ENCODE results near the gene TUBGCP6.
"Not testable (repeated sequence)": the region's sequence is repeated elsewhere in the genome, so short reads cannot be mapped to it uniquely, and the experiment has no call there.

The TUBGCP6 gene

DNA sequence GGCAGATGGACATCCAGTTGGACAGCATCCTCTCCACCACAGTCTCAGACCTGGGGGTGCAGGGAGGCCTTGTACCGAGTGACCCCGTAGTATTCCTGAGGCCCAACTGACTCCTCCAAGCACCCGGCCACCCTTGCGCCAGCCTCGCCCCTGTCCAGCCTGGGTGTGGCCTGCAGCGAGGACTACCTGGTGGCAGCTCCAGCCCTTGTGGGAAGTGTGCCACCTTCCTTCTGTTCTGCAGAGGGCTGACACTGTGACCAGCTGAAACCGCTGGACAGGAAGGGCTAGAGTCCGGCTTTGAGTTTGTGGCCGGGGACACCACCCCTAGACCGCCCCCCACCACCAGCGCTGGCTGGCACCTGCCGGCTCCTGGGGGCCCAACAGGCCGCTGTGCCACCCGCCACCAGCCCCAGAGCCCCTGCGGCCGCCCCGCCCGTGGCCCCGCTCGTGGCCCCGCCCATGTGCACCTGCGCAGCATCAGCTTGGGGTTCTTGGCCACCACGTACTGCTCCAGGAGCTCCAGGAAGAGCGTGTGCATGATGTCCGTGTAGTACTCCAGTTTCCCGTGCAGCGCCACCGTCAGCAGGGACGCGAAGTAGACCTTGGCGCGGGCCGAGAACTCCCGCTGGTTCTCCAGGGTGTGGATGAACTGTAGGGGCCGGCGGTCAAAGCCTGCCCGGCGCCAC lies 35.3 kb upstream of the TUBGCP6 start:
- no peak for DNase-seq (ENCODE audit: low read depth)

DNA sequence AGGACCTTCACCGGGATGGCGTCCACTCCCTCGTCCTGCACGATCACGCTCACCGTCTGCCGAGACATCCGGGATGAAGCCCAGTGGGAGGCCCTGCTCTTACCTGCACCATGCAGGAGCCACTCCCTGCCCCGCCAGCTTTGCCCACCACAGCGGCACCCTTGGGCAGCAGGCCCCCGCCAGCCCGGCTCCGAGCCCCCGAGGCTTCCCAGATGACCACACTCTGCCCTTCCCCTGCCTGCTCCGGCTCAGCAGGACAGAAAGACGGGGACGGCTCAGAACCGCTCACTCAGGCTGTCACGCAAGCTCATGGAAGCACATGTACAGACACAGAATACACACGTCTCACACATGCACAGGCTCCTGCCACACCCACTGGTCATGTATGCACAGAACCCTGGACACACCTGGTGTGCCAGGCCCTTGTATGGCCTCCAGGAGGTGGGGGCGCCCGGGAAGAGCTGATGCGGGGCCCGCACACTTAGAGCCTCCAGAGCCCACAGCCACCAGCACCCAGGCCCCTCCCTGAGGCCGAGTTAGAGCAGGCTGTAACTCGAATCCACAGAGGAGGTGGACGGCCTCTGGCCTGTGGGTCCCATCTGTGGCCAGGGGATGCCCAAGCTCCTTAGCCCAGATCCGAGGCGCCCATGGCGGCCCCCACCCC lies 34.3 kb upstream of the TUBGCP6 start:
- no peak for DNase-seq (ENCODE audit: low read depth)

DNA sequence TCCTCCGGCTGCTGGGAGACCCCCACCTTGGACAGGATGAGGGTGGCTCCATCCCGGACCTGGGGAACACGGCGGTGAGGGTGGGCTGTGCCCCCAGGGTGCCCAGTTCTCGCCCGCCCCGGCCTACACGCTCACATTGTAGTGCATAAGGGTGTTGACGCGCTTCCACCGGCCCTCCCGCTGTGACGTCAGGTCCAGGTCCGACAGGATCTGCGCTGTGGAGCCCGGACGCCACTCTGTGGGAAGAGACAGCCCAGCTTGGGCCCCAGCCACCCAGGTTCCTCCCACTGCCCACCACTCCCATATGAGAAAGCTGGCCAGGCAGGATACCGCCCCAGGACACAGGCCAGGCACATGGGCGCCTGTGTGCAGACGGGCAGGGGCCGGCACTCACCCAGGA lies 33.6 kb upstream of the TUBGCP6 start:
- no peak for DNase-seq (ENCODE audit: low read depth)

DNA sequence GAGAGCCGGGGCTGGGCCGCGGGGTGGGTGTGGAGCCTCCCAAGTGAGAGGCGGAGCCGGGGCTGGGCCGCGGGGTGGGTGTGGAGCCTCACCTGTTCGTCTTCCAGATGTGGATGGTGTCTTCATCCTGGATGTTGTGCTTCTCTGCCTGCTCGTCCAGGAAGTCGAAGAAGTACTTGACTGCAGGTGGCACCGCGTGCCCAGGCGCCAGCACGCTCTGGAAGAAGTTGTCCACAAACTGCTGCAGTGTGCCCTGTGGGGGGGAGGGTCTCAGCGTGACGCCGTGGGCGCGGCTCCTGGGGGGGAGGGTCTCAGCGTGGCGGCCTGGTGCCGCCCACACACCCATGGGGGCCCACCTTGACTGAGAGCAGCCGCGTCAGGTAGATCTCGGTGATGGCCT lies 32.9 kb upstream of the TUBGCP6 start:
- no peak for DNase-seq (ENCODE audit: low read depth)

DNA sequence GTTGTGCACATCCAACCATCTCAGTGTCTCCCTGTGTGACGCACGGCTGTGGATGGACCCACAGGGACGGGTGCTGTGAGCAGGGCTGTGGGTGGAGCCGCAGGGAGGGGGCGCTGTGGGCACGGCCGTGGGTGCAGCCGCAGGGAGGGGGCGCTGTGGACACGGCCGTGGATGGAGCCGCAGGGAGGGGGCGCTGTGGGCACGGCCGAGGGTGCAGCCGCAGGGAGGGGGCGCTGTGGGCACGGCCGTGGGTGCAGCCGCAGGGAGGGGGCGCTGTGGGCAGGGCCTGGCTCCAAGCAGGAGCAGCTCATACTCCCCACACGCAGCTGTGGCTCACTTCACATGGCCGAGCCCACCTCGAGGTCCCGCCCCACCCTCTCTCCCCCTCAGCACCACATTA lies 31.3 kb upstream of the TUBGCP6 start:
- DNase-seq (ENCODE audit: low read depth), result no peak

DNA sequence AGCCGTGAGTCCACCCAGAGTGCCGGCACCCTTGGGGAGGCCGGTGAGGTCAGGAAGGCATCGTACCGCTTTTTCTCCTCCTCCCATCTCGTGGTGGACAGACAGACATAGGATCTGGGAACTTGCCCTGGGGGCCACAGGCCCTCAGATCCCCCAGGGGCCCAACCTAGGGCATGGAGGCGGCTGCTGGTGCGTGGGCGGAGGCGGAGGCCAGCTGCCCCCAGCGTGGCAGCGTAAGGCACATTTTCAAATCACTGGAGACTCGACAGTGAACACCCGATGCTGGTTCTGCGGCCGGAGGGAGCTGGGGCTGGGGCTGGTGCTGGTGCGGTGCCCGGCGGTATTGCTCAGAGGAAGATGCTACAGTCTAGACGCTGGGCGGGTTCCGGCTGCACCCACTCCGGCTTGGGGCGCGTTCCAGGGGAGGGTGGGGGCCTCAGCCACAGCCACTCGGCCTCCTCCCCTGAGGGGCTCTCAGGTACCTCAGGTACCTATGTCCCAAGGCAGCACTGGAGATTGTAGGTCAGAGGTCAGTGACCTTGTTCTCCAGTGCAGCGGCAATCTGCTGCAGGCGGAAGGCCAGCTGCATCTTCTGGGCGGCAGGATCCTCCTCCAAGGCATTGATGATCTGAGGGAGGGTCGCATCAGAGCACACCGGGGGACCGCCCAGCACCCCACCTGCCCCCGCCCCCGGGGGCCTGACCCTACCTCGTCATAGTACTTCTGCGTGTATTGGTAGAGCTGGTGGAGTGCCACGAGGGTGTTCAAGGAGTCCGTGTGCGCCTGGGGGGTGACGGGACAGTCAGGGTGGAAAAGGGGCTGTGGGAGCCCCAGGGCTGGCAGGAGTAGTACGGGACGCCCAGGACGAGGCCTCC lies 30.6 kb upstream of the TUBGCP6 start:
- no peak for DNase-seq (ENCODE audit: low read depth)

DNA sequence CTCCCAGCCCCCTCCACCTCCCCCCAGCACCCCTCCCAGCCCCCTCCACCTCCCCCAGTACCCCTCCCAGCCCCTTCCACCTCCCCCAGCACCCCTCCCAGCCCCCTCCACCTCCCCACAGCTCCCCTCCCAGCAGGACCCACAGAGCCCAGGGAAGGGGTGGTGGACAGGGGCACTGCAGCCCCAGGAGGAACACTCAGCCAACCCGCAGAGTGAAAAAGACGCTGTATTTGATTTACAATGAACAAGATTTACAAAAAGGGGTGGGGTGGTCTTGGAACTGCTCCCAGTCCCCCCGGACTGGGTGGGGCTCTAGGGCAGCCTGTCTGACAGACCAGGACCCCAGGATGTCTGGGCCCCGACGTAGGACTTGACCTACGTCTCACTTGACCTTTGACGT lies 29.9 kb upstream of the TUBGCP6 start:
- no peak for DNase-seq (ENCODE audit: low read depth)

DNA sequence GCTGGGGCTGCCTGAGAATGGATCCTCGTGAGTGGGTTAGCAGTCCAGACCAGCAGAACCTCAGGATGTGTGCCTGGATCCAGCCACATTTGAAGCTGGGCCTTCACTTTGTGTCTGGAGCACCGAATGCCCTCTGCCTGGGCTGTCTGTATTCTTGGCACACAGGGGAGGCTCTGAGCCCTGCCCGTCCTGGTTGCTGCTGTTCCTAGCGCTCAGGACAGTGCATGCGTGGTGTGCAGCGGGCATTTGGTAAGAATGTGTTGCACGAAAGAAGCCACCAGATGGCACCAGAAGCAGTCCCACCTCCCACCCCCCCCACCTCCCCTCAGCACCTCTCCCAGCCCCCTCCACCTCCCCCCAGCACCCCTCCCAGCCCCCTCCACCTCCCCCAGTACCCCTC lies 29.5 kb upstream of the TUBGCP6 start:
- DNase-seq (ENCODE audit: low read depth), result peak; percentile 54

DNA sequence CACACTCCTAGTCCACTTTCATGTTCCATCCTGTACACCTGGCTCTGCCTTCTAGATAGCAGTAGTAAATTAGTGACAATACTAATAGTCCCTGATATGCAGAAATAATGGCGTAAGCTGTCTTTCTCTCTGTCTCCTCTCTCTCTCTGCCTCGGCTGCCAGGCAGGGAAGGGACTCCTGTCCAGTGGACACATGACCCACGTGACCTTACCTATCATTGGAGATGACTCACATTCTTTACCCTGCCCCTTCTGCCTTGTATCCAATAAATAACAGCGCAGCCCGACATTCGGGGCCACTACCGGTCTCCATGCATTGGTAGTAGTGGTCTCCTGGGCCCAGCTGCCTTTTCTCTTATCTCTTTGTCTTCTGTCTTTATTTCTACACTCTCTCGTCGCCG lies 29.0 kb upstream of the TUBGCP6 start:
- DNase-seq (ENCODE audit: low read depth), result not testable (repeated sequence)

DNA sequence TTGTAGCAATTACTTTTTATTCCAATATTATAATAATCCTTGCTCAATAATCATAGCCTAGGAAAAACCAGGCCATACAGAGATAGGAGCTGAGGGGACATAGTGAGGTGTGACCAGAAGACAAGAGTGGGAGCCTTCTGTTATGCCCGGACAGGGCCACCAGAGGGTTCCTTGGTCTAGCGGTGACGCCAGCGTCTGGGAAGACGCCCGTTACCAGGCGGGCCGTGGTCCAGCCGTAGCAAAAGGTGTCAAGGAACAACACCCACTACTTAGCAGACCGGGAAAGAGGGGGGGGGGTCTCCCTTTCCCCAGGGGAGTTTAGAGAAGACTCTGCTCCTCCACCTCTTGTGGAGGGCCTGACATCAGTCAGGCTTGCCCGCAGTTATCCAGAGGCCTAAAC lies 28.5 kb upstream of the TUBGCP6 start:
- not testable (repeated sequence) for DNase-seq (ENCODE audit: low read depth)

DNA sequence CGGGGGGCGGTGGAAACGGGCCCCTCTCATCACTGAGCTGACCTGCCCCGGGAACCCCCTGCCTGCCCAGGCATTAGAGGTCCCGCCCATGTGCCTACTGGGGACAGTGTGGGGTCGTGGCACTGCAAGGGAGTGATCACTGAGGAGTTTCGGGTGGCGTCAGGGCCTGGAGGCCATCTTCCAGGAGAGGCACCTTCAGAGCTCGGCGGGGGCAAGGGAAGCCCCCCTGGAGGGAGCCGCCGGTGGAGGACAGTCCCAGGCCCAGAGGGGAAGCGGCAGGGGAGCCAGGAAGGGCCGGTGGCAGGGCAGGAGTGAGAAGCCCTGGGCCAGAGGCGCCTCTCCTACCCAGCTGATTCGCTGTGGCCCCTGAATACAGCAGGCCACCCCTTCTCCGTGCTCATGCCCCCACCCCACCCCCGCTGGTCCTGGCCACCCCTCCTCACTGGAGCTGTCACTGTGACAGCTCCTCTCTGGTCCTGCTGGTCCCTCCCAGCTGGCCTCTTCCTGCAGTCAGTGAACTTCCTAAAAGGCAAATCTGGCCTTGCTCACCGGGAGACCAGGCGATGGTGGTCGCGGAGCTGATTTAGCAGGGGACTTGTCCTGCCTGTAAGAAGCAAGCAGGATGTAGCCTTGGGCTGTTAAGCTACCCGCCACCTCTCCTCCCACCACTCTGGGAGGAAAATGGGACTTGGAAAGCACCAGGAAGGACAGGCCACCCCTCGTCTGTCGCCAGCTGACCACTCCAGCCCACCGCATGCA lies 27.4 kb upstream of the TUBGCP6 start:
- no peak for DNase-seq (ENCODE audit: low read depth)

DNA sequence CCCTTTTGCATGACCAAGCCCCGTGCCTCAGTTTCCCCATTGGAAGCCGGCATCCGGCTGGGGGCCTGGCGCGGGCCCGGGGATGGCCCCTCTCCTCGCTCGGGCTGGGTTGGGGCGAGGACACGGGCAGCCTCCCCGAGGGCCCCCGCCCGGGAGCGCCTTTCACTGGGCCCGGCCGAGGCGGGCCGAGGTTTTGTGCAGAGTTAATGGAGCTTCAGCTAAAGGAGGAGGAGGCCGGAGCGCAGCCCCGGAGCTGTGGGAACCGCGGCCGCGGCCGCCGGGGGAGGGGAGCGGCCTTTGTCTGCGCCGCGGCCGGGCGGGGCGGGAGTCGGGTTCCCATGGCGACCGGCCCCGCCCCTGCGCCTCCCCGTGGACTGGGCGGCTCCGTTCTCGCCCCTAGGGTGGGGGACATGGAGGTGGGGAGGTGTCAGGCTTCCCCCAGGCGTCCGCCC lies 26.7 kb upstream of the TUBGCP6 start:
- no peak for DNase-seq (ENCODE audit: low read depth)

DNA sequence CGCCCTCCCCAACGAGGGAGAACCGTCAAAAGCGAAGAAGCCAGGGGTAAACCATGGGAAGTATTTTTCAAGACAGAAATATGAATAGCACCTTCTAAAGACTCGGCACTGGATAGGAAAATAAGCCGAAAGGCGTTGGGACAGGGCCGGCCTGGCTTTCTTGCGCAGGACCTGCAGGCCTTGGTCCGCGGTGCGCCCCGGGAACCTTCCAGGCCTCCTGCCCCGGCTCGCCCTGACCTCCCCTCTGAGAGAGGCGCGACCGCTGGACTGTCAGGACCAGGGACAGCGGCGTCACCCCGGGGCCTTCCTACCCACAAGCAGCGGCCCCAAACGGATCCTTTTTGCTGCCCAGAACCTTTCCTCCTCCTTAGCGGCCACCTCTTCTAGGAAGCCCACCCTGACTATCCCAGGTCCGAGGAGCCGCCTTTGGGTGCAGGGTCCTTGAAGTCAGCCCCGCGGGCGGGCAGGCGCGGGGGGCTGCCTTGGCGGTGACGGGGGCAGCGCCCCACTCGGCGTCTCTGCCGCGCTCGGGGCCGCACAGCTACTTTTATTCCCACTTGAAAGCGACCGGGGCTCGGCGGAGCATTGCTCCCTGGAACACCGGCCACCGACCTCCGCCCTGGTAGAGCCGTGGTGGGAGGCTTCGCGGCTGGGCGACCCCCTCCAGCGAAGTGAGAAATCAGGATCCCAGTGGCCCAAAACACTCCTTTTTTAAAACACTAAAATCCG lies 26.0 kb upstream of the TUBGCP6 start:
- no peak for DNase-seq (ENCODE audit: low read depth)

DNA sequence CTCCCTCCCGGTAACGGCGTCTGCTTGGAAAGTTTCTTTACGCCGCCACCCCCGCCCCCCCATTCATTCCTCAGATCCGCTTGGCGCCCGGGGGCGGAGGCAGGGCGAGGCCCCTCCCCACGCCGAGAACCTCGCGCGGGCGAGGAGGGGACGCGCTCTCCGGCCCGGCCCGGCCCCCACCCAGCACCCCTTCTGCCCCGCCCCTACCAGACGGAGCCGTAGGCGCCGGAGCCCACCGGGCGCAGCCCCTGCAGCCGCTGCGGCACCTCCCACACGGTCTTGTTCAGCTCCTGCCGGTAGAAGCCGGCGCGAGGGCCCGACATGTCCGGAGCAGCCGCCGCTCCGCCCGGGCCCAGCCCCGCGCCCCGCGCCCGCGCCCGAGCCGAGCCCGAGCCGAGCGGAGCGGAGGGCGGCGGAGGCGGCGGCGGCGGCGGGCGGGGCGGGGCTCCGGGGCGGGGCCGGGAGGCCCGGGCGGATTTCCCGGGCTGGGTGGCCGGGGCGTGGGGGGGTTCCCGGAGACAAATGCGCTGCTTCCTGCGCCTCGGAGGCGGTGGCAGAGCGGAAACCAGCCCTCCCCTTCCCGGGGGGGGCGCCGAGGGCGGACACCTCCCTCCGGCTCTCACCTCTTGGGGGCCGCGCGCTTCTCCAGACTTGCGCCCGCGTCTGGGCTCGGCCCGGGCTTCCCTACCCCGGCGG lies 25.3 kb upstream of the TUBGCP6 start, which contains the start of gene MAPK11:
Gene MAPK11 (minus strand): TSS at position 411 of the 696 bp plus-strand sequence. CDS start 88 bp downstream, at position 323.
- DNase-seq (ENCODE audit: low read depth), result no peak

DNA sequence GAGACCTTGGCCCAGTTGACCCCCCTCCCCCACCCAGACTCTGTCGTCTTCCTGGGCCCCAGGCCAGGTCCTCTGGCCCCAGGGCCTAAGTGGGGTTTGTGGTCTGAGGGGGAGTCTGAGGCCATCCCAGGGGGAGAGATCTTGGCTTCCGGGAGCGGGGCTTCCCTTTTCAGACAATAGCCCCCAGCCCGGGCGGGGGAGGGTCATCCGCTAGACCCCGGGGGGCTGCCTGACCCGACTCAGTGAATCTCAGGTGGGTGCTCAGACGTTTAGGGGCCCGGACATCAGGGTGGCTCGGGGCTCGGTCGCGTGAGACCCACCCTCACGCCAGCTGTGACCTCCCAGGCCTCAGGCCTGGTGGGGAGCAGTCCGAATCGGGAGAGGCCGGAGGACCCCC lies 24.7 kb upstream of the TUBGCP6 start:
- DNase-seq (ENCODE audit: low read depth), result no peak

DNA sequence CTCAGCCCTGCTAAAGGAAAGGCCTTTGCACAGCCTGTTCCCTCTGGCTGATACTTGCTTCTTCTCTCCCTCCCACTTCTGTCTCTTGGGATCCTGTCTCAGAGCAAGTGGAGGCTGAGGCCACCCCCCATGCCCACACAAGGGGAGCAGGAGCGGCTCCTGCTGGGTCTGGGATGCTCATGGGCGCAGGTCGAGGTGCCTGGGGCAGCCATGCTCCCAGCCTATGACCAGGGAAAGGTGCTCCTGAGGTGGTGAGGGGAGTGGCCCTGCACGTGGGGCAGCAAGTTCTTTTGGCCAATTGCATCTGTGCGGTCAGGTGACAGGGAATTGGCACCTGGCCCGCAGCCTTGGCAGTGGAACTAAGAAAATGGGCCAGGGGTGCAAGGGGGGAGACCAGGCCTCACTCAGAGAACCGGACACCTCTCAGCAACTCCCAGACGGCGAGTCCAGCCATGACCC lies 23.9 kb upstream of the TUBGCP6 start:
- no peak for DNase-seq (ENCODE audit: low read depth)

DNA sequence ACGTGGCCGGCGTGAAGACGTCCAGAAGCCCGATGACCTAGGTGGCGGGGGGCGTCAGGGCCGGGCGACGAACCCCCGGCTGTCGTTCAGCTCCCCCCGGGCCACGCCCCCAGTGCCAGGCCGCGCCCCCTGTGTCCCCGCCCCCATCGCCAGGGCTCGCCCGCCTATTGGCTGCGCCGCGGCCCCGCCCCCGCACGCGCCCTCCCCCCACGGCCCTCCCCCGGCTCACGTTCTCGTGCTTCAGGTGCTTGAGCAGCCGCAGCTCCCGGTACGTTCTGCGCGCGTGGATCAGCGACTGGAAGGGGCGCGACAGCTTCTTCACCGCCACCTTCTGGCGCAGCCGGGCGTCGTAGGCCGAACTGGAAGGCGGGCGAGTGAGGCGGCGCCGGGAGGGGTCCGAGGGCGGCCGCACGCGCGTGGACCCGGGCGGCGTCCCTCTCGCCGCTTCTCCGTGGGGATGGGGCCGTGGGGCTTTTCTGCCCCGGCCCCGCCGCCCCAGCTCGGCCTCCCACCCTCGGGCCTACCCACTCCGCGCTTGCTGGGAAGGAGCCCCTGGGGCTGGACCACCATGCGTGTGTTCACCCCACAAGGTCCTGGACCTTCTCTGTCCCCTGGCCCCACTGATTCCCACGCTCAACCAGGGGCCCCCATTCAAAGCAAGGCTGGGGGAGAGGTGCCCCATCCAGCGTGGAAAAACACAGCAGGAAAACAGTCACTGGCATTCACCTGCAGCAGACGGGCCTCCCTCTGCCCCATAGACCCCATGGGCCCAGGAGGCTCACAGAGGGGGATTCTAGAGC lies 23.0 kb upstream of the TUBGCP6 start:
- no peak for DNase-seq (ENCODE audit: low read depth)

DNA sequence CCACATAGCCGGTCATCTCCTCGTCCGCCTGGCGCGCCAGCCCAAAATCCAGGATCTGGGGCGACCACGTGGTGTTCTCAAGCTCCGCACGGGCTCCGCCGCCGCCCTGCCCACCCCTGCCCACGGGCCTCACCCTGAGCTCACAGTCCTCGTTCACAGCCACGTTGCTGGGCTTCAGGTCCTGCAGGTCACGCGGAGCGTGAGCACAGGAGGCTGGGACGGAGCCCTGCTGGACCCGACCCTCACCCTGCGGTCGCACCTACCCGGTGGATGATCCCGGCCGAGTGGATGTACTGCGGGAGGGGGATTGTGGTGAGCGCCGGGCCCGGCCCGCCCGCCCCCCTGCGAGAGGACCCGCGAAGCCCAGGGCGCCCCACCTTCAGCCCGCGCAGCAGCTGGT lies 22.2 kb upstream of the TUBGCP6 start:
- no peak for DNase-seq (ENCODE audit: low read depth)

DNA sequence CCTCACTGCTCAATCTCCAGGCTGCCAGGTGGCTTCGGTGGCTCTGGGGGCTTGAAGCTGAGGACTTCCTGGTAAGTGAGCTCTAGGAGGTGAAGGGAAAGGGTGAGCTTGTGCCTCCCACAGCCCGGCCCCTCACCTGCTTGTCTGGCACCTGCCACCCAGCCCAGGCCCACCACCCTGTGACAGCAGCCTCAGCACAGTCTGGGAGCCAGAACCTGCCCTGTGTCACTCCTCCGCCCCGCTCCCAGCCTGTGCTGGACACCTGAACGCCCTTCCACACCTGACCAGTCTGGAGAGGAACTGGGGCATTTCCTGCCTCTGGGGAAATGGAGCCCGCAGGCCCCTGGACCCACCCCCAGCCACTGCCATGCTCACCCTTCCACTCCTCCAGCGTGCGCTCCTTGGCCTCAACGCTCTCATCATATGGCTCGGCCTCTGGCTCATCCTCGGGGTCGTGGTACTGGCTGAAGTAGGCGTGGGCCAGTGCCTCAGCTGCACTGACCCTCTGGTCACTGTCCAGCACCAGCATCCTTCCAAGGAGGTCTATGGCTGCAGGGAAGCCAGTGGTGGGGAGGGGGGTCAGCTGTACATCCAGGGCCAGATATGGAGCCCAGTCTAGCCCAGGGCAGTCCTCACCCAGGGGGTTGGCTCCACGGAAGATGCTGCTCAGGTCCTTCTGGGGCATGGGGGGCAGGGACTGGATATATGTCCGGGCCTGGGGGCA lies 20.3 kb upstream of the TUBGCP6 start:
- no peak for DNase-seq (ENCODE audit: low read depth)

All from fibroblast of the conjunctiva (primary cell).